Panc1 (cell line): ENCODE results near the gene EXPH5.

Experiments
- CTCF ChIP-seq: fragments of 450-650 bp; IDR thresholded peaks from 2 replicates; pipeline ENCODE4 v1.5.1; 2017; ENCODE audit warnings: mild to moderate bottlenecking
- POLR2AphosphoS5 ChIP-seq: IDR thresholded peaks from 2 replicates; pipeline ENCODE4 v1.6.1; 2012; ENCODE audit warnings: mild to moderate bottlenecking, low read depth, low read length, moderate library complexity
- REST ChIP-seq, 2 experiments: IDR thresholded peaks; 2 replicates each; pipeline ENCODE4 v1.6.1; 2011 to 2012; ENCODE audit warnings: low read depth in 2 of 2, control low read depth in 1 of 2, low read length in 1 of 2, mild to moderate bottlenecking in 1 of 2, moderate library complexity in 1 of 2; ENCODE audit not compliant: insufficient read depth in 1 of 2
- SIN3A ChIP-seq: IDR thresholded peaks from 2 replicates; pipeline ENCODE4 v1.6.1; 2012; ENCODE audit warnings: low read depth, mild to moderate bottlenecking, low read length, moderate library complexity, borderline replicate concordance; ENCODE audit not compliant: insufficient read depth
- TCF7L2 ChIP-seq: IDR thresholded peaks from 2 replicates; pipeline ENCODE4 v1.6.1; 2011; ENCODE audit warnings: mild to moderate bottlenecking, low read depth, low read length, inconsistent platforms

GRCh38 chr11:108562746-108563581 is 30.6 kb downstream of the EXPH5 start:
- no peak for TF ChIP-seq CTCF
- no peak for TF ChIP-seq REST (IDR thresholded peaks at IDR 0.05; ENCODE audit: insufficient read depth in 1 of 2, low read depth in 2 of 2, low read length in 1 of 2)
- TF ChIP-seq POLR2AphosphoS5 = no peak
- TF ChIP-seq TCF7L2 = no peak
- TF ChIP-seq SIN3A = no peak
